ENCODE results near the gene TK2.
"Not testable (repeated sequence)": the region's sequence is repeated elsewhere in the genome, so short reads cannot be mapped to it uniquely, and the experiment has no call there.

The TK2 gene

GRCh38 chr16:66524601-66525164 lies 25.2 kb downstream of the TK2 start:
- peak overlapping the region in 20 of 21 experiments; percentile 52 to 99 (median 80) for H3K27ac ChIP-seq
- H3K4me3 ChIP-seq = no peak overlapping the region

GRCh38 chr16:66523861-66524354 lies 26.0 kb downstream of the TK2 start:
- Histone ChIP-seq H3K4me3 (no peak overlapping the region), H3K27ac (peak overlapping the region in 20 of 21 experiments; percentile 28 to 99 (median 80))

- H3K27ac ChIP-seq = peak overlapping the region in 20 of 21 experiments; percentile 28 to 99 (median 80)
- H3K4me3 ChIP-seq = no peak overlapping the region
Measured at GRCh38 chr16:66522816-66523590, 26.9 kb downstream of the TK2 start.

GRCh38 chr16:66521951-66522771 lies 27.8 kb downstream of the TK2 start:
- Histone ChIP-seq H3K27ac (peak overlapping the region in 20 of 21 experiments; percentile 66 to 99 (median 80)), H3K4me3 (no peak overlapping the region)

GRCh38 chr16:66521252-66521713 lies 28.6 kb downstream of the TK2 start:
- peak overlapping the region; percentile 43 to 99 (median 78) for H3K27ac ChIP-seq
- no peak overlapping the region for H3K4me3 ChIP-seq

GRCh38 chr16:66520406-66521170 lies 29.3 kb downstream of the TK2 start:
- Histone ChIP-seq H3K4me3 (no peak overlapping the region), H3K27ac (peak overlapping the region in 20 of 21 experiments; percentile 70 to 99 (median 80))

- Histone ChIP-seq H3K4me3 (no peak overlapping the region), H3K27ac (peak overlapping the region; percentile 8 to 99 (median 78))
Measured at GRCh38 chr16:66519482-66520373, 30.2 kb downstream of the TK2 start.

GRCh38 chr16:66517586-66518263 lies 32.2 kb downstream of the TK2 start:
- peak overlapping the region in 1 of 7 experiments; percentile 9 for H3K4me3 ChIP-seq
- peak overlapping the region; percentile 48 to 99 (median 88) for H3K27ac ChIP-seq

- Histone ChIP-seq H3K27ac (peak overlapping the region; percentile 48 to 99 (median 88)), H3K4me3 (peak overlapping the region in 2 of 7 experiments; percentile 9 to 14)
Measured at GRCh38 chr16:66516808-66517585, 32.9 kb downstream of the TK2 start.

GRCh38 chr16:66516509-66516807 lies 33.5 kb downstream of the TK2 start:
- no peak overlapping the region for H3K4me3 ChIP-seq

GRCh38 chr16:66515596-66516508 lies 34.1 kb downstream of the TK2 start:
- peak overlapping the region; percentile 70 to 99 (median 88) for H3K27ac ChIP-seq
- no peak overlapping the region for H3K4me3 ChIP-seq

More at GRCh38 chr16:66516509-66516807, 33.5 kb downstream of the TK2 start:
- H3K27ac ChIP-seq = peak overlapping the region; percentile 70 to 99 (median 88)

GRCh38 chr16:66514980-66515595 lies 34.8 kb downstream of the TK2 start:
- peak overlapping the region in 18 of 21 experiments; percentile 72 to 99 (median 88) for H3K27ac ChIP-seq
- H3K4me3 ChIP-seq = not testable (repeated sequence)

- H3K27ac ChIP-seq = not testable (repeated sequence)
Measured at GRCh38 chr16:66514391-66514790, 35.5 kb downstream of the TK2 start.

GRCh38 chr16:66513111-66513723 lies 36.7 kb downstream of the TK2 start:
- Histone ChIP-seq H3K27ac (peak overlapping the region in 14 of 21 experiments; percentile 12 to 79 (median 46)), H3K4me3 (no peak overlapping the region)

More at GRCh38 chr16:66514391-66514790, 35.5 kb downstream of the TK2 start:
- H3K4me3 ChIP-seq = not testable (repeated sequence)
